ENCODE measurements around the gene GPRIN3.

Gene GPRIN3

GRCh38 chr4:89331686-89332544, 24.3 kb upstream of the GPRIN3 start (continued):
- TF ChIP-seq ZBTB11 (tag by site-specific recombination; conservative IDR thresholded peaks at IDR 0.05; ENCODE audit: low read depth): no peak
- no peak for TF ChIP-seq ZNF175 (tag by site-specific recombination; IDR thresholded peaks at IDR 0.05)
- no peak for TF ChIP-seq ZNF248 (tag by site-specific recombination; IDR thresholded peaks at IDR 0.05)
- TF ChIP-seq IKZF3 (tag by site-specific recombination; IDR thresholded peaks at IDR 0.05): no peak
- TF ChIP-seq ZNF24 (tag by site-specific recombination; IDR thresholded peaks at IDR 0.05): no peak
- TF ChIP-seq BCL11A (tag by site-specific recombination; IDR thresholded peaks at IDR 0.05; ENCODE audit: low read depth): no peak
- TF ChIP-seq TCF7L2 (IDR thresholded peaks at IDR 0.05; ENCODE audit: borderline replicate concordance, low read depth, low read length): no peak
- no peak for TF ChIP-seq ZNF544 (tag by site-specific recombination; IDR thresholded peaks at IDR 0.05)

- POLR2A ChIA-PET: no interaction called here
- Histone ChIP-seq H3K36me3 (ENCODE audit: control insufficient read depth in 2 of 2, insufficient read depth in 1 of 2, low read length in 2 of 2) (no peaks in the 10 kb centered on the region), H3K4me1 (ENCODE audit: control insufficient read depth, insufficient read depth, low read length) (no peaks in the 10 kb centered on the region), H3K9me3 (ENCODE audit: control insufficient read depth, insufficient read depth, low read depth, low read length) (no peaks in the 10 kb centered on the region), H3K4me3 (ENCODE audit: low read depth, low read length) (no peak overlapping the region), H3K27ac (ENCODE audit: extremely low read depth, low read depth, low read length) (no peak overlapping the region)
- CTCF ChIA-PET: no interaction called here
- no peak for TF ChIP-seq REPIN1 (tag by site-specific recombination; IDR thresholded peaks at IDR 0.05; ENCODE audit: low read depth)
- no peak for TF ChIP-seq ZNF248 (tag by site-specific recombination; IDR thresholded peaks at IDR 0.05)
- TF ChIP-seq ZNF112 (tag by site-specific recombination; IDR thresholded peaks at IDR 0.05): no peak
- TF ChIP-seq OSR2 (tag by site-specific recombination; IDR thresholded peaks at IDR 0.05): no peak
- no peak for TF ChIP-seq ZNF26 (tag by site-specific recombination; IDR thresholded peaks at IDR 0.05)
- TF ChIP-seq ZNF645 (tag by site-specific recombination; IDR thresholded peaks at IDR 0.05): no peak
- no peak for TF ChIP-seq ZFP37 (tag by site-specific recombination; IDR thresholded peaks at IDR 0.05)
Observed at GRCh38 chr4:89331197-89331596, 23.6 kb upstream of the GPRIN3 start.

GRCh38 chr4:89329280-89329679, 21.7 kb upstream of the GPRIN3 start:
- CTCF ChIA-PET: no interaction called here
- no peak overlapping the region for H3K27ac ChIP-seq (ENCODE audit: extremely low read depth, low read depth, low read length)
- TF ChIP-seq ZNF529 (tag by site-specific recombination; IDR thresholded peaks at IDR 0.05; ENCODE audit: insufficient replicate concordance) (no peak), ZBTB20 (tag by site-specific recombination; IDR thresholded peaks at IDR 0.05) (no peak), SP2 (tag by site-specific recombination; IDR thresholded peaks at IDR 0.05) (no peak), ZNF549 (tag by site-specific recombination; IDR thresholded peaks at IDR 0.05) (no peak), ZNF121 (tag by site-specific recombination; IDR thresholded peaks at IDR 0.05) (no peak)
- no peak overlapping the region for H3K4me3 ChIP-seq (ENCODE audit: low read depth, low read length)
- no peaks in the 10 kb centered on the region for H3K9me3 ChIP-seq (ENCODE audit: control insufficient read depth, insufficient read depth, low read depth, low read length)
- no peaks in the 10 kb centered on the region for H3K36me3 ChIP-seq (ENCODE audit: control insufficient read depth in 2 of 2, insufficient read depth in 1 of 2, low read length in 2 of 2)
- POLR2A ChIA-PET: no interaction called here
- no peaks in the 10 kb centered on the region for H3K4me1 ChIP-seq (ENCODE audit: control insufficient read depth, insufficient read depth, low read length)

Measured in HEK293 (cell line).